Esophagus muscularis mucosa (tissue), 3 donors: ENCODE data around the gene SMPD2.

Source experiments
- EP300 ChIP-seq: sonication (generic); formaldehyde crosslinking; IDR thresholded peaks from one replicate; pipeline ENCODE4 v1.6.1; 2017; ENCODE audit warnings: antibody characterized with exemption
- TF ChIP-seq, protein P1 (sequence below), 3 experiments: fragments of 200-600 bp in 2 of 3; fragments of 450-650 bp in 1 of 3; sonication (generic) in 2 of 3; IDR thresholded peaks; one replicate each; pipeline ENCODE4 v1.5.1; 2017 to 2019; ENCODE audit warnings: antibody characterized with exemption in 3 of 3, mild to moderate bottlenecking in 2 of 3, moderate library complexity in 1 of 3

DNA sequence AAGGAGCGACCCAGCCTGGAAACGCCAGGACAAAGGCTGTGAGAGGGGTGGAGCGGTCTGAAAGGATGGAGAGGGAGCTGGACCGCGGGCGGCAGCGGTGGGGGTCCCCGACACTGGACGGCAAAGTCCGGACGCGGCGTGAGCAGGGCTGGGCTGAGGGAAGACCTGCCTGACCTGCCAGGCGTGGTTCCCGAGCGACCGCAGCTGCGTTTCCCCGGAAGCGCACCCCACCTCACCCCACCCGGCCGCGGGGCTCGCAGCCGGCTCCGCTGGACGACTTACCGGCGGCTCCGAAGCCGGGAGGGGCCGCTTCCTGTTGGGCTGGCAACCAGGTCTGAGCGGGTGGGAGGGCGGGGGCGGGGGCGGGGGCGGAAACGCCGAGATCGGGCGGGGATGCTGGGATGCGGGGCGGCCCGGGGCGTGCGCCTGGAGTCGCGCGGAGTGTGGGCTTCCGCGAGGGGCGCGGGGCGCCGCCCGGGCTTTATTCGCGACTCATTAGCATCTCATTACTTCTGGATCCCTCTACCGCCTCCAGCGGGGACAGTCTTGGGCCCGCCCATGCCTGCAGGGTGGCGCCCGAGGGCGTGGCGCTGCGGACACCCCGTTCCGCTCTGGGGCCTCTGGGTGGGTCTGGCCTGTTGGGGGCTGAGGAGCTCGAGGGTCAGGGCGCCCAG is 15.1 kb downstream of the SMPD2 start, which contains the start of gene MICAL1:
- TF ChIP-seq EP300, result no peak
- TF ChIP-seq, protein P1, sequence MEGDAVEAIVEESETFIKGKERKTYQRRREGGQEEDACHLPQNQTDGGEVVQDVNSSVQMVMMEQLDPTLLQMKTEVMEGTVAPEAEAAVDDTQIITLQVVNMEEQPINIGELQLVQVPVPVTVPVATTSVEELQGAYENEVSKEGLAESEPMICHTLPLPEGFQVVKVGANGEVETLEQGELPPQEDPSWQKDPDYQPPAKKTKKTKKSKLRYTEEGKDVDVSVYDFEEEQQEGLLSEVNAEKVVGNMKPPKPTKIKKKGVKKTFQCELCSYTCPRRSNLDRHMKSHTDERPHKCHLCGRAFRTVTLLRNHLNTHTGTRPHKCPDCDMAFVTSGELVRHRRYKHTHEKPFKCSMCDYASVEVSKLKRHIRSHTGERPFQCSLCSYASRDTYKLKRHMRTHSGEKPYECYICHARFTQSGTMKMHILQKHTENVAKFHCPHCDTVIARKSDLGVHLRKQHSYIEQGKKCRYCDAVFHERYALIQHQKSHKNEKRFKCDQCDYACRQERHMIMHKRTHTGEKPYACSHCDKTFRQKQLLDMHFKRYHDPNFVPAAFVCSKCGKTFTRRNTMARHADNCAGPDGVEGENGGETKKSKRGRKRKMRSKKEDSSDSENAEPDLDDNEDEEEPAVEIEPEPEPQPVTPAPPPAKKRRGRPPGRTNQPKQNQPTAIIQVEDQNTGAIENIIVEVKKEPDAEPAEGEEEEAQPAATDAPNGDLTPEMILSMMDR (IDR thresholded peaks at IDR 0.05), result peak in 1 of 3 experiments; percentile 45
